ENCODE data around the gene SNTA1.
"Not testable (repeated sequence)": the region's sequence is repeated elsewhere in the genome, so short reads cannot be mapped to it uniquely, and the experiment has no call there.

Gene SNTA1

GRCh38 chr20:33423875-33424274 lies 19.7 kb downstream of the SNTA1 start:
- DNase-seq = not testable (repeated sequence)

- no peak for DNase-seq
These were observed 20.3 kb downstream of the SNTA1 start for GRCh38 chr20:33423141-33423834.

- DNase-seq = no peak
These were observed 24.2 kb downstream of the SNTA1 start for GRCh38 chr20:33419140-33419974.

GRCh38 chr20:33418033-33418432 lies 25.5 kb downstream of the SNTA1 start:
- no peak for DNase-seq

- no peak for DNase-seq
These were observed 27.6 kb downstream of the SNTA1 start for GRCh38 chr20:33415948-33416347.

- DNase-seq = no peak
These were observed 31.1 kb downstream of the SNTA1 start for GRCh38 chr20:33412484-33412838.

- no peak for DNase-seq
These were observed 31.7 kb downstream of the SNTA1 start for GRCh38 chr20:33411711-33412483.

GRCh38 chr20:33411242-33411641 lies 32.3 kb downstream of the SNTA1 start:
- peak; percentile 59 for DNase-seq

GRCh38 chr20:33410081-33410742 lies 33.4 kb downstream of the SNTA1 start:
- no peak for DNase-seq

- no peak for DNase-seq
These were observed 34.6 kb downstream of the SNTA1 start for GRCh38 chr20:33408716-33409654.

GRCh38 chr20:33408313-33408712 lies 35.2 kb downstream of the SNTA1 start:
- DNase-seq = no peak

GRCh38 chr20:33407796-33408195 lies 35.8 kb downstream of the SNTA1 start:
- no peak for DNase-seq

GRCh38 chr20:33407251-33407650 lies 36.3 kb downstream of the SNTA1 start:
- DNase-seq = no peak

- no peak for DNase-seq
These were observed 39.3 kb downstream of the SNTA1 start for GRCh38 chr20:33404281-33404680.

GRCh38 chr20:33401921-33402369 lies 41.6 kb downstream of the SNTA1 start:
- no peak for DNase-seq

- DNase-seq = peak; percentile 72
These were observed 42.2 kb downstream of the SNTA1 start, which contains the start of gene CDK5RAP1 for GRCh38 chr20:33401184-33401920. Gene CDK5RAP1, minus strand, starts transcription at chr20:33401519. Its CDS starts 4,455 bp downstream, at chr20:33397064.

GRCh38 chr20:33400812-33401183 lies 42.8 kb downstream of the SNTA1 start:
- DNase-seq = peak; percentile 3

- DNase-seq = no peak
These were observed 43.6 kb downstream of the SNTA1 start for GRCh38 chr20:33399924-33400323.

- no peak for DNase-seq
These were observed 48.8 kb downstream of the SNTA1 start for GRCh38 chr20:33394718-33395117.

GRCh38 chr20:33393609-33394008 lies 50.0 kb downstream of the SNTA1 start:
- no peak for DNase-seq
